Measurements from ENCODE around the gene TEN1. TPM values are rescaled to one million over a fixed set of nuclear protein-coding genes. Genes with fewer than 3 reads are reported as not detected.

The TEN1 gene
- total and polyA plus RNA-seq, 2 of the 13 experiments (the other 11 are each of a cell fraction or from before 2014, with no cell fraction given) = 18.0 to 21.3 TPM

DNA sequence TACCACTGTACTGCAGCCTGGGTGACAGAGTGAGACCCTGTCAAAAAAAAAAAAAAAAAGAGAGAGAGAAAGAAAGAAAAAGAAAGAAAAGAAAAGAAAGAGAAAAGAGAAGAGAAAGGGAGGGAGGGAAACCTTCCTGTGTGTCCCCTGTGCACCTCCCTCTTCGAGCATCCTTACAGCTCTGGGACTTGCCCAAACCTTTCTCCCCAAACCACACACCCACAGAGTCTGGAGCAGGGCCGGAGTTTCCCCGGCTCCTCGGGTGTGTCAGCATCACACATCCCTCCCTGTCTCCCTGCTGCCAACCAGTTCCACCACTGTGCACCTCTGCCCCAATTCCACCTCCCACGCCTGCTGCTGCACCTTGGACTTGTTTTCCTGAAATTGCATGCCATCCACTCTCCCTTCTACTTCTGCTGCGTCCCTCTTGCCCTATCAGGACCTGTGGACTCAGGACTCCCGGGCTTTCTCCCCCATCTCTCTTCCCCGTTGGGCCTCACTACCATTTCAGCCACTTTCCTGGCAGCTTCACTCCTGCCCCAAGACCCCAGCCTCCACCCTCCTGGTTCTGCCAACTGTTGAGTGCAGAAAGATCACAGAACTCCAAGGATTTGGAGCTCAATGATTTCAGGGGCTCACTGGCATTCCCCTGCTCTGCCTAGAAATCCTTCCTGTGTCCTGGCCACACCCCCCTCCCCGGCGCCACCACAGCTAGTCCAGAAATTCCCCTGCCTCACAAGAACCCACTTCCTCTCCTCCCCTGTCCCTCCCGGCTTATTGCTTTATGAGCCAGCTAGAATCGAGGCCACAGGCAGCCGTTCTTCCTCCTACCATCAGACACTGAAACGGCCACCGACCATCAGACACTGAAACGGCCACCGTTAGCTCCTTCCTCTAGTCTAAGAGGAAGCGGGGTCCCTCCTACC, 17.9 kb downstream of the TEN1 start (continued):
- TF ChIP-seq HNF4G (IDR thresholded peaks at IDR 0.05; ENCODE audit: borderline replicate concordance, low read depth, low read length) = peak; percentile 85
- peak; percentile 96 for TF ChIP-seq HNF4G (CRISPR knock-in tag; IDR thresholded peaks at IDR 0.05; ENCODE audit: borderline replicate concordance, low read depth)
- TF ChIP-seq MLLT10 (CRISPR knock-in tag; IDR thresholded peaks at IDR 0.05) = no peak
- TF ChIP-seq TAF1 (CRISPR knock-in tag; IDR thresholded peaks at IDR 0.05) = peak; percentile 53; the same call in 1 of the 2 replicates
- TF ChIP-seq ZNF784 (CRISPR knock-in tag; IDR thresholded peaks at IDR 0.05; ENCODE audit: borderline replicate concordance) = peak; percentile 91
- TF ChIP-seq NCOA2 (CRISPR knock-in tag; IDR thresholded peaks at IDR 0.05) = peak; percentile 74
- peak; percentile 52; the same call in 1 of the 2 replicates for TF ChIP-seq HOXA5 (CRISPR knock-in tag; IDR thresholded peaks at IDR 0.05)
- TF ChIP-seq ZFP82 (CRISPR knock-in tag; IDR thresholded peaks at IDR 0.05; ENCODE audit: borderline replicate concordance) = no peak
- TF ChIP-seq ZBTB14 (CRISPR knock-in tag; IDR thresholded peaks at IDR 0.05) = no peak
- no peak for TF ChIP-seq SMARCE1 (IDR thresholded peaks at IDR 0.05; ENCODE audit: borderline replicate concordance)
- no peak for TF ChIP-seq ATF5 (CRISPR knock-in tag; IDR thresholded peaks at IDR 0.05; ENCODE audit: low read depth)
- peak; percentile 87; the same call in 1 of the 2 replicates for TF ChIP-seq ZC3H4 (CRISPR knock-in tag; IDR thresholded peaks at IDR 0.05; ENCODE audit: borderline replicate concordance)
- no peak for TF ChIP-seq ZNF10 (CRISPR knock-in tag; IDR thresholded peaks at IDR 0.05; ENCODE audit: borderline replicate concordance, low read depth)
- TF ChIP-seq ZNF704 (CRISPR knock-in tag; IDR thresholded peaks at IDR 0.05; ENCODE audit: borderline replicate concordance) = no peak; the same call in none of the 2 replicates
- TF ChIP-seq ZNF841 (CRISPR knock-in tag; IDR thresholded peaks at IDR 0.05; ENCODE audit: borderline replicate concordance) = no peak
- TF ChIP-seq CBX1 (IDR thresholded peaks at IDR 0.05; ENCODE audit: low read depth) = no peak
- 0 out of 2 replicates have a peak, but pooled peaks have one; percentile 30 for TF ChIP-seq ZNF549 (CRISPR knock-in tag; IDR thresholded peaks at IDR 0.05)
- no peak for TF ChIP-seq EHMT2 (IDR thresholded peaks at IDR 0.05; ENCODE audit: borderline replicate concordance, low read depth, low read length)
- TF ChIP-seq ZNF484 (CRISPR knock-in tag; IDR thresholded peaks at IDR 0.05; ENCODE audit: borderline replicate concordance, low read depth) = no peak
- TF ChIP-seq RARG (CRISPR knock-in tag; IDR thresholded peaks at IDR 0.05; ENCODE audit: low read depth) = no peak
- TF ChIP-seq KDM6A (CRISPR knock-in tag; IDR thresholded peaks at IDR 0.05; ENCODE audit: low read depth) = peak; percentile 94
- TF ChIP-seq MAZ (IDR thresholded peaks at IDR 0.05; ENCODE audit: borderline replicate concordance, low read depth, low read length) = no peak
- TF ChIP-seq MAZ (CRISPR knock-in tag; IDR thresholded peaks at IDR 0.05; ENCODE audit: low read depth) = peak; percentile 18
- peak; percentile 46; the same call in 1 of the 2 replicates for TF ChIP-seq ZNF354B (CRISPR knock-in tag; IDR thresholded peaks at IDR 0.05)
- no peak for TF ChIP-seq ZNF891 (CRISPR knock-in tag; IDR thresholded peaks at IDR 0.05)
- peak; percentile 87 for TF ChIP-seq YEATS4 (CRISPR knock-in tag; IDR thresholded peaks at IDR 0.05; ENCODE audit: borderline replicate concordance)
- TF ChIP-seq GATAD2A (CRISPR knock-in tag; IDR thresholded peaks at IDR 0.05) = peak; percentile 93

Data from HepG2 (cell line).